ENCODE measurements around the gene GPBP1L1.
"Not testable (repeated sequence)": the region's sequence is repeated elsewhere in the genome, so short reads cannot be mapped to it uniquely, and the experiment has no call there.

The GPBP1L1 gene

GRCh38 chr1:45684402-45684801, 1.9 kb downstream of the GPBP1L1 start:
- no peak for DNase-seq (ENCODE audit: low read depth, low spot score)
- no peak overlapping the region for H3K27ac ChIP-seq

- no peak for DNase-seq (ENCODE audit: low read depth, low spot score)
- no peak overlapping the region for H3K27ac ChIP-seq
These were observed 3.4 kb downstream of the GPBP1L1 start for GRCh38 chr1:45682942-45683341.

DNA sequence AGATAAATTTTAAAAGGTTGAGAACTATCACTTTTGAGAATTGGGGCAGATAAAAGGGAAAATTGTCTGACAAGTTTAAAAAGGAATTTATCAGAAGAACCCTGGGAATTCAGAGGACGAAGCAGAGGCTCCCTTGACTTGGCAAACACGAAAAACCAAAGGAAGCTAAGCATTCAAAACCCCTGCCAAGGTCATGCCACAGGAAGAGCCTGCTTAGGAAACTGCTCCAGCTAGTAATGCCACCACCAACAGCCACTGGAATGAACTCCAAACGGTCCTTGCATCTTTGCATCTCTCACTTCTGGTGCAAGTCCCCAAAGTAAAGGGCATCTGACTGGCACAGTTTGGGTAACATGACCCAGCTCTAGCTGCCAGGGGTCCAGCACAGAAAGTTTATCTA, 7.2 kb downstream of the GPBP1L1 start:
- DNase-seq (ENCODE audit: low read depth, low spot score), result no peak
- no peak overlapping the region for H3K27ac ChIP-seq

DNA sequence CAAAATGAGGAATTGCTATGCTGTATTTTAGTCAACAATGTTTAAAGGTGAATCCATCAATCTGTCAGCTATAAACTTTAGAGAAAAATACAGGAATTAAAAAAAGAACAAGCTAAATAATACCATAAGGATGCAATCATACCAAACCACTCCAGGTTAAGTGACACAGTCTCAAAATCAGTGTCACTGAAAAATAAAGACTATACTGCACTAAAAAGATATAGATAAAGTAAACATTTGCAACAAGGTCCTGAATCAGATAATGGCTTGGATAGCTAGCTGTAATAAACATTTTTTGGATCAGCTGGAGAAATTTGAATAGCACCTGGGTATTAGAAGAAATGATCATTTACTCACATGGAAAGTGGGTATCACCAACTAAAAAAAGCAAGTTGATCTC, 7.8 kb downstream of the GPBP1L1 start:
- H3K27ac ChIP-seq, result no peak overlapping the region
- DNase-seq (ENCODE audit: low read depth, low spot score), result no peak

DNA sequence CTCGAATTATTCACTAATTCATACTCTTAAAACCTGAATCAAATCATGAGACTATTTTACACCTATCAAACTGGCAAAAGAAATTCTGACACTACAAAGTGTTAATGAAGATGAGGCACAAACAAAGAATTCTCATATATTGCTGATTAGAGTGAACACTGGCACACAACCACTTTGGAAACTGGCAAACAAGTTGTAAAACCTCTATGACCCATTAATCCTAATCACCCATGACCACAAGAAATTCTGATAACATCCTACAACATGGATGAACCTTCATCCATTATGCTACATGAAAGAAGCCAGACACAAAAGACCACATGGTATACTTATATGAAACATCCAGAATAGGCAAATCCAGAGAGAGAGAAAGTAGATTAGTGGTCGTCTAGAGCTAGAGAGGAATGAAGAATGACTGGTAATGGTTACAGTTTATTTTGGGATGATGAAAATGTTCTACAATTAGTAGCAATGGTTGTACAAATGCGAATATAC, 8.5 kb downstream of the GPBP1L1 start:
- DNase-seq (ENCODE audit: low read depth, low spot score), result no peak
- no peak overlapping the region for H3K27ac ChIP-seq

GRCh38 chr1:45676553-45676952, 9.8 kb downstream of the GPBP1L1 start:
- DNase-seq (ENCODE audit: low read depth, low spot score); H3K27ac ChIP-seq: not testable (repeated sequence)

DNA sequence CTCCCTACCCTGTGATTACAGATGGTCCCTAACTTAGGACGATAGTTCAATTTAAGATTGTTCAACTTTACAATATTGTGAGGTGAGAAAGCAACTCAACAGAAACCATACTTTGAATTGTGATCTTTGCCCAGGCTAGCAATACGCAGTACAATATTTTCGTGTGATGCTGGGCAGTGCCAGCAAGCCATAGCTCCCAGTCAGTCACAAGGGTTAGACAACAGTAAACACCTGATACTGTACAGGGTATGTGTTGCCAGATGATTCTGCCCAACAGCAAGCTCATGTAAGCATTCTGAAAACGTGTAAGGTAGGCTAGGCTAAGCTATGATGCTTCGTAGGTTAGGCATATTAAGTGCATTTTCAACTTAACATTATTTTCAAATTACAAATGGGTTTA, 11.9 kb downstream of the GPBP1L1 start:
- no peak for DNase-seq (ENCODE audit: low read depth, low spot score)
- peak overlapping the region; percentile 21 for H3K27ac ChIP-seq

DNA sequence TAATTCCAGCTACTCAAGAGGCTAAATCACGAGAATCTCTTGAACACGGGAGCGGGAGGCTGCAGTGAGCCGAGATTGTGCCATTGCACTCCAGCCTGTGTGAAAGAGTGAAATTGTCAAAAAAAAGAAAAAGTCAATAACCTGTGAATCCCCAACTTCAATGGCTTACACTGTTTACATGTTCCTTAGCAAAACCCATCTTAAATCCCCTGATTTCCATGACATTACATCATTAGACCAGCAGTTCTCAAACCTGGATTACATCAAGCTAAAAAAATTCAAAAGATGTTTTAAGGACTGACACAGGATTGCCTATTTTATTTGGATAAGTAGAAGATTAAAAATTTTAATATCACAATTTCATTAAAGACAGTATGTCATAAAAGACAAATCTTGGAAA, 12.4 kb downstream of the GPBP1L1 start:
- DNase-seq (ENCODE audit: low read depth, low spot score), result no peak

DNA sequence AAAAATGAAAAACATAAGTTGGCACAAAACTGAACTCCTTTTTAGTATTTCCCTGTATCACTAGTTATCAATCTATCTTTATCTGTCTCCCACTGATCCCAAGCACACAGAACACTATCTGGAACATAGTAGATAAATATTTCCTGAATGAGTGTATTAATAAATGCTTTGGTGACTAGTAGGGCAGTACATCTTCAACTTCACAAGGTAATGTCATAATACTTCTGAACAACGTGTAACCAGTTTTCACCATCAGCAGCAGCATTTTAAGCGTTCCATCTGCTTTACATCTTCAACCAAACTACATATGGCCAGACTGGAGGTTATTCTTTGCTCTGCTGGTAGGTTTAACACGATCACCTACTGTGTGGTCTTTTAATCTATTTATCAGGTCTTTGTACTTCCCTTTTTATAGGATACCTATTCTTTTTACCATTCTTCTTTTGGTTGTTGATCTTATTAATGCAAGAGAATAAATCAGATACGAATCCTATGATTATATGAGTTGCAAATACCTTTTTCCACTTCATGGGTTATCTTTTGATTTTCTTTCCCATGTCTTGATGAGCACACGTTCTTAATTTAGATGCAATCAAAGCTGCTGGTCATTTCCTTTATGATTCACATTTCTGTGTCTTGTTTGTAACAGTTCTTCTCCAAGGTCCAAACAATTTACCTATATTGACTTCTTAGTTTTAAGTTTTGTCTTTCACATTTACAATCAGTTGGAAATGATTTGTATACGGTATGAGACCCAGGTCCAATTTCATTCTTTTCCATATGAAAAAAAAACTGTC, 16.3 kb downstream of the GPBP1L1 start:
- DNase-seq (ENCODE audit: low read depth, low spot score), result no peak
- peak overlapping the region; percentile 50 for H3K27ac ChIP-seq

More for the DNA sequence above, 12.4 kb downstream of the GPBP1L1 start:
- peak overlapping the region; percentile 21 for H3K27ac ChIP-seq

DNA sequence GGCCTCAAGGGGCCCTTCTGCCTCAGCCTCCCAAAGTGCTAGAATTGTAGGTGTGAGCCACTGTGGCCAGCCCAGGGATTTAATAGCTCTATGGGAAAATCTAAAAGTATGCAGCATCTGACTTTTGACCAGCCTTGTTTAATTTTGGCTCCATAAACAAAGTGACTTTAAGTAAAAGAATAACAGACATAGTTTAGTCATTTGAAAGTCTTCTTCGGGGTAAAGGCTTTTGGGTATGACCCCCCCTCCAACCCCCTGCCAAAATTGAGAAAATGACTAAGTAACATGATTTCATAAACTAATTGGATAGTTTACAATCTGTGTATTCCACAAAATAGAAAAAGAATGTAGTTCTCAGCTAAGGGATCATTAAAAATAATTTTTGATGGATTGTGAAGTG, 17.0 kb downstream of the GPBP1L1 start:
- DNase-seq (ENCODE audit: low read depth, low spot score), result no peak
- peak overlapping the region; percentile 50 for H3K27ac ChIP-seq

GRCh38 chr1:45668526-45668925, 17.8 kb downstream of the GPBP1L1 start:
- H3K27ac ChIP-seq, result no peak overlapping the region
- no peak for DNase-seq (ENCODE audit: low read depth, low spot score)

- H3K27ac ChIP-seq, result no peak overlapping the region
- DNase-seq (ENCODE audit: low read depth, low spot score), result no peak
These were observed 18.8 kb downstream of the GPBP1L1 start for GRCh38 chr1:45667321-45668111.

GRCh38 chr1:45666836-45667235, 19.5 kb downstream of the GPBP1L1 start:
- no peak overlapping the region for H3K27ac ChIP-seq
- DNase-seq (ENCODE audit: low read depth, low spot score), result no peak

GRCh38 chr1:45660336-45660735, 26.0 kb downstream of the GPBP1L1 start:
- DNase-seq (ENCODE audit: low read depth, low spot score), result no peak
- H3K27ac ChIP-seq, result no peak overlapping the region

GRCh38 chr1:45659222-45659621, 27.1 kb downstream of the GPBP1L1 start:
- H3K27ac ChIP-seq, result no peak overlapping the region
- DNase-seq (ENCODE audit: low read depth, low spot score), result no peak

DNA sequence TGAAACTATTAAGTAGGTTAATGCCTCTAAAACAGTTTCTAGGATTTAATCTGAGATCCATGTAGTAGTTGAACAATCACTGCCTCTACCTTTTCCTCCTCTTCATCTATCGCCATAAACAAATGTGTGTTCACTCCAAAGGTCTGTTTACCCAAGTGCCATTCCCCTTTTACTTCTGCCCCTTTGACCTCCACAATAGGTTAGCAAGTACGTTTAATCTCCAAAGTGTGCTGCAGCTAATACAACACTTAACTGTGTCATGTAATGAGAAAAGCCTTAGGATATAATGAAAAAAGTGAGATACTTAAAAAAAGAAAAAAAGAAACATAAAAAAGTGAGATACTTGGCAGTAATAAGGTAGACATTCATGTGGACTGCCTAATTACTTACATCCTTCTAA, 28.2 kb downstream of the GPBP1L1 start:
- no peak for DNase-seq (ENCODE audit: low read depth, low spot score)
- no peak overlapping the region for H3K27ac ChIP-seq

- no peak overlapping the region for H3K27ac ChIP-seq
- no peak for DNase-seq (ENCODE audit: low read depth, low spot score)
These were observed 29.6 kb downstream of the GPBP1L1 start for GRCh38 chr1:45656573-45657226.

DNA sequence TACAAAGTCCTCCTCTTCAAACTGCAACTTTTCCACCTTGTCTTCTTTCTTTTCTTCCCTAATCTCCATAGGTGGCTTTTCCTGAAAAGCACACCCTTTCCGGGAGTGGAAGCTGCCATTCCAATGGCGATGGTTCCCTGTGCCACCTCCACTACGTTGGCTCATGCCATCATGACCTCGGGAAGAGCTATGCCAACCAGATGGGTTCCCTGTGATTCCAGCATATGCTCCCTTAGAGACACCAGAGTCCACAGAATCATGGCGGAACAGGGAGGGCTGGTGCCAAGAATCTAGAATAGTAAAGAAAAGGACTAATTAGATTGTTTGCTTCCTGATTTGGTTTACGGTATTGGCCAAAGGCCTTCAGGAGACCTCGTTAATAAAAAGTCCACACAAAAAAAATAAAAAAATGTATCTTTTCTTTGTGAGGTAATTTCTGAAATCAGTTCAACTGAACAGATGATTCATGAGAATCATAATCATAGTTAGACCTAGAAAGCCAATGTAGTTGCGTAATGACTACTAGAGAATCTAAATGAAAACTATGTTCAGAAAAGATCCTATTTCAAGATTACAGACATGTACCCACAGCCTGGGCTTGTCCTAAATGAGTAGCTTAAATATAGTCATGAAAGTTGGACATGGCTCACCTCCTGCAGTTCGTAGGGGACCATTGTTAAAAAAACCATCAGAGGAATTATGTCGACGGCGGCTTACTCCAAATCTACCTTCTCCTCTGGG, 31.6 kb downstream of the GPBP1L1 start:
- DNase-seq (ENCODE audit: low read depth, low spot score), result no peak
- H3K27ac ChIP-seq, result no peak overlapping the region

DNA sequence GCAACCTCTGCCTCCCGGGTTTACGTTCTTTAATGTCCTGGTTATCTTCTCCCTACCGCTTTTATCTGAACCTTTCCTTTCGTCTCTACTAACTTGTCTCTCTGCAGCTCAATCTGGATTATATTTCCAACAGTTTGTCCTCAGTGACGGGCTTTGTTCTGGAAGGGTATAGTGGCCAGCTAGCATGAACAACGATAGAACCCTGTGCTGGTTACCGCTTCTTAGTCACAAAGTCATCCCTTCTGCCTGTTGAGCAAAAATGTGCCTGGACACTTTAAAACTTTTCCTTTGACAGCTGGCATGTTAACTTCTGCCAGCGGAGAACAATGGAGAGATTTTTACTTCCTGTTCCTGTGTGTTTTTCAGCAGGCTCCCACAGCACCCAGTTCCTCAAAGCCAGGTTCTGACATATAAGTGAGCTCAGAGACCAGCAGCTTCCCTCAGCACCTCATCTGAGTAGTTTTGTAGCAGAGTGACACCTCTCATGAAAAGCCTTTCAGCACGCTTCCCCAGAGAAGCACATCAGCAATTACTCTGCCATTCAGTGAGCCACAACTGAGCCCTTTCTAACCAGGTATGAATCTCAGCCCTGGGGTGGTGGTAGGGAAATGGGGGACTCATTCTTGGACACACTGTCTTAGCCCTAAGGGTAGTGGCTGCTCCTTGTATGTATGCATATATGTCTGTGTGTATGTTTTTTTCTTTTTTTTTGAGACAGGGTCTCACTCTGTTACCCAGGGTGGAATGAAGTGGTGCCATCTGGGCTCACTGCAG, 38.9 kb downstream of the GPBP1L1 start:
- no peak for DNase-seq (ENCODE audit: low read depth, low spot score)
- peak overlapping the region; percentile 13 for H3K27ac ChIP-seq
